Measurements from ENCODE around the gene PGD.

GRCh38 chr1:10378081-10378841 is 20.6 kb upstream of the PGD start:
- no peak for TF ChIP-seq CTCF (IDR thresholded peaks at IDR 0.05)
- TF ChIP-seq POLR2A (IDR thresholded peaks at IDR 0.05): no peak

Measured in uterus (tissue), 2 donors.